CD14-positive monocyte (primary cell): ENCODE measurements around the gene FBXL20. TPM values are rescaled to one million over a fixed set of nuclear protein-coding genes. Genes with fewer than 3 reads are reported as not detected.

ENCODE experiments used
- DNase-seq, 3 donors: peaks; one replicate each; pipeline ENCODE4 v3.0.0-alpha.2; 2011 to 2022
- H2AFZ ChIP-seq: 2 replicates; pipeline ENCODE4 v1.6.0; 2012; ENCODE audit warnings: mild to moderate bottlenecking, low read depth, low read length, inconsistent platforms; ENCODE audit not compliant: insufficient read depth, poor library complexity, severe bottlenecking
- H3K27ac ChIP-seq, 2 donors: 1 replicate in 1 of 2; 2 replicates in 1 of 2; pipeline ENCODE4 v1.5.1; 2012 to 2013; ENCODE audit warnings: low read length in 2 of 2, control low read depth in 1 of 2, inconsistent platforms in 1 of 2, low read depth in 1 of 2, mild to moderate bottlenecking in 1 of 2
- H3K27me3 ChIP-seq, 2 donors: one replicate each; pipeline versions ENCODE4 v1.6.0 to v1.6.1; 2011 to 2013; ENCODE audit warnings: low read length in 2 of 2; ENCODE audit not compliant: control insufficient read depth in 2 of 2, insufficient read depth in 2 of 2
- H3K36me3 ChIP-seq, 2 donors: replicated peaks in 1 of 2; 1 replicate in 1 of 2; 2 replicates in 1 of 2; pipeline versions ENCODE4 v1.5.1 to v1.6.1; 2012 to 2013; ENCODE audit warnings: low read length in 2 of 2, control low read depth in 1 of 2, inconsistent platforms in 1 of 2, mild to moderate bottlenecking in 1 of 2; ENCODE audit not compliant: insufficient read depth in 2 of 2, control insufficient read depth in 1 of 2
- H3K4me1 ChIP-seq, 2 donors: 1 replicate in 1 of 2; 2 replicates in 1 of 2; pipeline versions ENCODE4 v1.5.1 to v1.6.1; 2012 to 2013; ENCODE audit warnings: low read length in 2 of 2, control low read depth in 1 of 2, inconsistent platforms in 1 of 2, mild to moderate bottlenecking in 1 of 2, moderate library complexity in 1 of 2; ENCODE audit not compliant: insufficient read depth in 2 of 2, control insufficient read depth in 1 of 2
- H3K4me2 ChIP-seq: replicated peaks from 2 replicates; pipeline ENCODE3; 2012; ENCODE audit warnings: low read length, moderate library complexity, mild to moderate bottlenecking; ENCODE audit not compliant: poor library complexity, severe bottlenecking; ENCODE audit errors: extremely low read depth
- H3K4me3 ChIP-seq, 3 experiments: fragments of 200-600 bp in 1 of 3; sonication (generic) in 1 of 3; replicated peaks in 1 of 3; 1 replicate in 2 of 3; 2 replicates in 1 of 3; pipeline ENCODE4 v1.5.1; 2011 to 2013; ENCODE audit warnings: low read length in 3 of 3, mild to moderate bottlenecking in 3 of 3, control low read depth in 2 of 3, low read depth in 2 of 3, inconsistent platforms in 1 of 3, moderate library complexity in 1 of 3
- H3K79me2 ChIP-seq: 2 replicates; pipeline ENCODE4 v1.6.0; 2012; ENCODE audit warnings: mild to moderate bottlenecking, control low read depth, inconsistent platforms, low read length, moderate library complexity; ENCODE audit not compliant: insufficient read depth
- H3K9ac ChIP-seq: 2 replicates; pipeline ENCODE4 v1.6.0; 2017; ENCODE audit warnings: low read length, mild to moderate bottlenecking; ENCODE audit not compliant: insufficient read depth, poor library complexity, severe bottlenecking
- H3K9me3 ChIP-seq, 2 donors: replicated peaks in 1 of 2; 1 replicate in 1 of 2; 2 replicates in 1 of 2; pipeline versions ENCODE4 v1.5.1 to v1.6.1; 2012 to 2013; ENCODE audit warnings: low read length in 2 of 2, control low read depth in 1 of 2; ENCODE audit not compliant: control insufficient read depth in 1 of 2, insufficient read depth in 1 of 2
- H4K20me1 ChIP-seq: 2 replicates; pipeline ENCODE4 v1.6.0; 2012; ENCODE audit warnings: mild to moderate bottlenecking, low read length, control low read depth, moderate library complexity; ENCODE audit not compliant: insufficient read depth
- H3K27ac Mint-ChIP-seq, 7 donors: one replicate each; pipeline ENCODE4 v1.8.0; 2020; ENCODE audit warnings: mild to moderate bottlenecking in 7 of 7, mixed read lengths in 7 of 7, moderate library complexity in 6 of 7, inconsistent platforms in 2 of 7
- H3K27me3 Mint-ChIP-seq, 3 donors: one replicate each; pipeline ENCODE4 v1.8.0; 2021 to 2022; ENCODE audit warnings: low read depth in 3 of 3, mild to moderate bottlenecking in 3 of 3, mixed read lengths in 3 of 3, moderate library complexity in 3 of 3, inconsistent platforms in 1 of 3
- H3K36me3 Mint-ChIP-seq, 2 donors: one replicate each; pipeline ENCODE4 v1.8.0; 2020; ENCODE audit warnings: mixed read lengths in 2 of 2, inconsistent platforms in 1 of 2, mild to moderate bottlenecking in 1 of 2
- H3K4me1 Mint-ChIP-seq: one replicate; pipeline ENCODE4 v1.8.0; 2020; ENCODE audit warnings: mild to moderate bottlenecking, mixed read lengths
- H3K4me3 Mint-ChIP-seq, 2 donors: one replicate each; pipeline ENCODE4 v1.8.0; 2020; ENCODE audit warnings: mild to moderate bottlenecking in 2 of 2, mixed read lengths in 2 of 2, moderate library complexity in 1 of 2
- H3K9me3 Mint-ChIP-seq, 7 donors: one replicate each; pipeline ENCODE4 v1.8.0; 2020 to 2022; ENCODE audit warnings: mixed read lengths in 7 of 7, mild to moderate bottlenecking in 6 of 7, moderate library complexity in 6 of 7, inconsistent platforms in 2 of 7
- WGBS: methylation state at CpG from one replicate; pipeline ENCODE4 v1.1.5; 2013; ENCODE audit warnings: missing lambda C conversion rate; ENCODE audit not compliant: insufficient coverage; 5-methylcytosine and 5-hydroxymethylcytosine counted together
- intact Hi-C, 2 donors: fragments of 100-400 bp; cut with micrococcal nuclease; formaldehyde crosslinking; loops; one replicate each; pipeline versions ENCODE4 v1.15.0 to v1.15.1; 2023
- polyA plus RNA-seq, 3 donors: library from polyadenylated mRNA; depleted of rRNA in 1 of 3; unstranded in 2 of 3; stranded (reverse) in 1 of 3; fragments of 300-500 nt in 2 of 3; fragments of >200 nt in 1 of 3; fragmentation: Illumina TruSeq in 2 of 3; gene quantifications; 1 replicate in 2 of 3; 2 replicates in 1 of 3; pipeline ENCODE4 v1.2.3, GENCODE V29; 2012 to 2021
- TF ChIP-seq, protein P1 (sequence below): fragments of 200-600 bp; IDR thresholded peaks from one replicate; pipeline ENCODE4 v1.8.0; 2022; ENCODE audit warnings: antibody characterized with exemption, mild to moderate bottlenecking

FBXL20 gene
- polyA plus RNA-seq, 3 donors: 4.0 to 7.7 (median 4.7) TPM

DNA sequence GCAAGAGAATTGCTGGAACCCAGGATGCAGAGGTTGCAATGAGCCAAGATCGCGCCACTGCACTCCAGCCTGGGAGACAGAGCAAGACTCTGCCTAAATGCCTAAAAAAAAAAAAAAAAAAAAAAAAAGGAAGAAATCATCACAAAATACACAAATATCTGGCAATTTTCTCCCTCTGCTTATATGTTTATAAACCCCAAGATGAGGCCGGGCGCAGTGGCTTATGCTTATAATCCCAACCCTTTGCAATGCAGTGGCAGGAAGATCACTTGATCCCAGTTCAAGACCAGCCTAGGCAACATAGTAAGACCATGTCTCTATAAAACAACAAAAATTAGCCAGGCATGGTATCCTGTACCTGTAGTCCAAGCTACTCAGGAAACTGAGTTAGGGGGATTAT is 28.2 kb upstream of the FBXL20 start:
- H3K4me3 Mint-ChIP-seq: no peak overlapping the region
- no peaks in the 10 kb centered on the region for H3K4me1 Mint-ChIP-seq

DNA sequence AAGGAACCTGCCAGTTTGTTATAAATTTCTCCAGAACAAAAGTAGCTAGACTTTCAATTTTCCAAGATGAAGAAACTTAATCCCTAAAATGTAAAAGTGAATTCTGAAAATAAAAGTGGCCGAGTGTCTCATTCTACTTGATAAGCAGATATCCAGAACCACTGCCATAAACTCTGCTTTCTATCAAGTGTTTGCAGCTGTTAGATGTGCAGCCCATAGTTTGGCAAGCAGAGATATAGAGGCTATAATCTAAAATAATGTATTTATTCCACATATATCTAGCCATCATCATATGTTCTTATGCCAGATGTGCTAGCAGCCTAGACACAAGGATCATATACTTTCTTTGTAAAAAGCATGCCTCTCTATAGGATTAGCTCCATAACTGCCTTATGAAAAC is 14.7 kb upstream of the FBXL20 start:
- TF ChIP-seq, protein P1, sequence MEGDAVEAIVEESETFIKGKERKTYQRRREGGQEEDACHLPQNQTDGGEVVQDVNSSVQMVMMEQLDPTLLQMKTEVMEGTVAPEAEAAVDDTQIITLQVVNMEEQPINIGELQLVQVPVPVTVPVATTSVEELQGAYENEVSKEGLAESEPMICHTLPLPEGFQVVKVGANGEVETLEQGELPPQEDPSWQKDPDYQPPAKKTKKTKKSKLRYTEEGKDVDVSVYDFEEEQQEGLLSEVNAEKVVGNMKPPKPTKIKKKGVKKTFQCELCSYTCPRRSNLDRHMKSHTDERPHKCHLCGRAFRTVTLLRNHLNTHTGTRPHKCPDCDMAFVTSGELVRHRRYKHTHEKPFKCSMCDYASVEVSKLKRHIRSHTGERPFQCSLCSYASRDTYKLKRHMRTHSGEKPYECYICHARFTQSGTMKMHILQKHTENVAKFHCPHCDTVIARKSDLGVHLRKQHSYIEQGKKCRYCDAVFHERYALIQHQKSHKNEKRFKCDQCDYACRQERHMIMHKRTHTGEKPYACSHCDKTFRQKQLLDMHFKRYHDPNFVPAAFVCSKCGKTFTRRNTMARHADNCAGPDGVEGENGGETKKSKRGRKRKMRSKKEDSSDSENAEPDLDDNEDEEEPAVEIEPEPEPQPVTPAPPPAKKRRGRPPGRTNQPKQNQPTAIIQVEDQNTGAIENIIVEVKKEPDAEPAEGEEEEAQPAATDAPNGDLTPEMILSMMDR: no peak
- Histone ChIP-seq H3K79me2 (no peaks in the 10 kb centered on the region), H3K27ac (no peak overlapping the region), H3K4me1 (no peaks in the 10 kb centered on the region), H3K4me3 (no peak overlapping the region), H4K20me1 (no peaks in the 10 kb centered on the region), H2AFZ (no peak overlapping the region), H3K4me2 (no peak overlapping the region), H3K9ac (no peak overlapping the region), H3K27me3 (no peaks in the 10 kb centered on the region), H3K36me3 (peaks cover 75 to 96% of the 10 kb centered on the region in 2 donors), H3K9me3 (no peaks in the 10 kb centered on the region)
- H3K9me3 Mint-ChIP-seq: no peaks in the 10 kb centered on the region
- H3K36me3 Mint-ChIP-seq: peaks cover 53 to 91% of the 10 kb centered on the region in 2 donors
- H3K27me3 Mint-ChIP-seq: no peaks in the 10 kb centered on the region
- no peaks in the 10 kb centered on the region for H3K4me1 Mint-ChIP-seq
- no peak for DNase-seq
- no CpG with 5 or more reads among the region's 1 CpG for WGBS
- intact Hi-C loops: no loop called here
- no peak overlapping the region for H3K27ac Mint-ChIP-seq
- H3K4me3 Mint-ChIP-seq: no peak overlapping the region

More for the DNA sequence above, 28.2 kb upstream of the FBXL20 start:
- H3K9me3 Mint-ChIP-seq: no peaks in the 10 kb centered on the region
- no peaks in the 10 kb centered on the region for H3K4me1 ChIP-seq
- H3K9me3 ChIP-seq: no peaks in the 10 kb centered on the region
- H3K27me3 Mint-ChIP-seq: peaks cover 0 to 1% (median 0%) of the 10 kb centered on the region in 3 donors
- DNase-seq: no peak
- H3K27me3 ChIP-seq: no peaks in the 10 kb centered on the region
- H3K4me2 ChIP-seq: no peak overlapping the region
- H3K27ac Mint-ChIP-seq: no peak overlapping the region
- no peaks in the 10 kb centered on the region for H3K79me2 ChIP-seq
- H3K36me3 ChIP-seq: peaks cover 84 to 97% of the 10 kb centered on the region in 2 donors
- intact Hi-C loops: no loop called here
- no peak overlapping the region for H2AFZ ChIP-seq
- WGBS: 100% methylated on average over 2 of the region's 4 CpGs
- H3K9ac ChIP-seq: no peak overlapping the region
- peaks cover 73 to 97% of the 10 kb centered on the region in 2 donors for H3K36me3 Mint-ChIP-seq
- H4K20me1 ChIP-seq: no peaks in the 10 kb centered on the region
- no peak overlapping the region for H3K27ac ChIP-seq
- H3K4me3 ChIP-seq: no peak overlapping the region
- TF ChIP-seq, protein P1: no peak
